PFSK-1 (cell line): ENCODE results near the gene OPRPN.

Experiments used
- FOXP2 ChIP-seq: optimal IDR thresholded peaks from 2 replicates; pipeline ENCODE3; 2011; ENCODE audit warnings: borderline replicate concordance, control low read depth, inconsistent platforms; ENCODE audit not compliant: insufficient read depth; ENCODE audit errors: extremely low read length, extremely low read depth
- POLR2AphosphoS5 ChIP-seq: IDR thresholded peaks from 2 replicates; pipeline ENCODE4 v1.6.1; 2012; ENCODE audit warnings: low read depth, mild to moderate bottlenecking, control low read depth, low read length, moderate library complexity
- REST ChIP-seq, 2 experiments: IDR thresholded peaks; 2 replicates each; pipeline versions ENCODE4 v1.6.1 to v1.8.0; 2011 to 2012; ENCODE audit warnings: low read depth in 2 of 2, low read length in 2 of 2, control low read depth in 1 of 2, inconsistent platforms in 1 of 2, mild to moderate bottlenecking in 1 of 2, moderate library complexity in 1 of 2; ENCODE audit not compliant: insufficient read depth in 1 of 2
- SIN3A ChIP-seq: IDR thresholded peaks from 2 replicates; pipeline ENCODE4 v1.6.1; 2012; ENCODE audit warnings: mild to moderate bottlenecking, low read length, moderate library complexity, borderline replicate concordance; ENCODE audit not compliant: insufficient read depth
- TAF1 ChIP-seq: IDR thresholded peaks from 2 replicates; pipeline ENCODE4 v1.6.1; 2012; ENCODE audit warnings: low read length, control low read depth, borderline replicate concordance; ENCODE audit not compliant: insufficient read depth

The OPRPN gene

GRCh38 chr4:70382691-70383181 is 15.0 kb upstream of the OPRPN start, which contains the start of gene SMR3B:
Gene SMR3B (plus strand): TSS chr4:70383131. CDS start chr4:70384511, 1,380 bp downstream.
- no peak for TF ChIP-seq SIN3A

- TF ChIP-seq POLR2AphosphoS5 = no peak
- no peak for TF ChIP-seq FOXP2
- TF ChIP-seq REST (IDR thresholded peaks at IDR 0.05; ENCODE audit: insufficient read depth in 1 of 2, low read depth in 2 of 2, low read length in 2 of 2) = no peak
- no peak for TF ChIP-seq TAF1
- no peak for TF ChIP-seq SIN3A
Measured at GRCh38 chr4:70392057-70392776, 5.5 kb upstream of the OPRPN start.

- no peak for TF ChIP-seq POLR2AphosphoS5
Measured at GRCh38 chr4:70399319-70399718, 1.6 kb downstream of the OPRPN start.

GRCh38 chr4:70402762-70403161 is 5.0 kb downstream of the OPRPN start:
- TF ChIP-seq TAF1 (no peak), REST (IDR thresholded peaks at IDR 0.05; ENCODE audit: insufficient read depth in 1 of 2, low read depth in 2 of 2, low read length in 2 of 2) (no peak), FOXP2 (no peak), POLR2AphosphoS5 (no peak), SIN3A (no peak)

- no peak for TF ChIP-seq SIN3A
- no peak for TF ChIP-seq REST (IDR thresholded peaks at IDR 0.05; ENCODE audit: insufficient read depth in 1 of 2, low read depth in 2 of 2, low read length in 2 of 2)
- TF ChIP-seq POLR2AphosphoS5 = no peak
Measured at GRCh38 chr4:70405765-70406164, 8.0 kb downstream of the OPRPN start.

GRCh38 chr4:70425306-70425705 is 27.6 kb downstream of the OPRPN start:
- TF ChIP-seq FOXP2 (no peak), REST (IDR thresholded peaks at IDR 0.05; ENCODE audit: insufficient read depth in 1 of 2, low read depth in 2 of 2, low read length in 2 of 2) (no peak), SIN3A (no peak), POLR2AphosphoS5 (no peak), TAF1 (no peak)
